MCF 10A (cell line): ENCODE data around the gene NANS. TPM values are rescaled to one million over a fixed set of nuclear protein-coding genes. Genes with fewer than 3 reads are reported as not detected.
"Not testable (repeated sequence)": the region's sequence is repeated elsewhere in the genome, so short reads cannot be mapped to it uniquely, and the experiment has no call there.

Source experiments
- BruUV-seq: library from RNA; stranded (reverse); fragments of 400-500 nt; replicated peaks from 2 replicates; lab custom pipeline; 2021; lab: Mats Ljungman, UMichigan
- CTCF ChIA-PET: fragments of 300-600 bp; sonication (Branson Sonifier 250); formaldehyde crosslinking; extraction: SDS; loops from one replicate; lab custom pipeline; 2021; ENCODE audit warnings: antibody characterized with exemption, inconsistent platforms; lab: Yijun Ruan, JAX
- POLR2A ChIA-PET: fragments of 300-600, 350-650 bp; sonication (Branson Sonifier 250); formaldehyde crosslinking; extraction: SDS; loops from one replicate; lab custom pipeline; 2020; ENCODE audit warnings: antibody characterized with exemption, inconsistent platforms; lab: Yijun Ruan, JAX
- DNase-seq: peaks from one replicate; pipeline ENCODE4 v3.0.0-alpha.2; 2018; ENCODE audit not compliant: unreplicated experiment
- H3K27ac Mint-ChIP-seq: one replicate; pipeline ENCODE4 v1.8.0; 2022; ENCODE audit warnings: mild to moderate bottlenecking, low read depth, mixed read lengths; ENCODE audit not compliant: unreplicated experiment
- H3K27me3 Mint-ChIP-seq: one replicate; pipeline ENCODE4 v1.8.0; 2022; ENCODE audit warnings: mixed read lengths; ENCODE audit not compliant: insufficient read depth, unreplicated experiment
- H3K36me3 Mint-ChIP-seq: one replicate; pipeline ENCODE4 v1.8.0; 2022; ENCODE audit warnings: mild to moderate bottlenecking, moderate library complexity, mixed read lengths; ENCODE audit not compliant: insufficient read depth, unreplicated experiment
- H3K4me1 Mint-ChIP-seq: one replicate; pipeline ENCODE4 v1.8.0; 2022; ENCODE audit warnings: mixed read lengths; ENCODE audit not compliant: insufficient read depth, unreplicated experiment
- H3K4me3 Mint-ChIP-seq: one replicate; pipeline ENCODE4 v1.8.0; 2022; ENCODE audit warnings: mild to moderate bottlenecking, moderate library complexity, mixed read lengths; ENCODE audit not compliant: unreplicated experiment
- H3K9me3 Mint-ChIP-seq: one replicate; pipeline ENCODE4 v1.8.0; 2022; ENCODE audit warnings: mixed read lengths; ENCODE audit not compliant: unreplicated experiment
- intact Hi-C: fragments of 100-400 bp; cut with micrococcal nuclease; formaldehyde crosslinking; loops from 2 replicates; pipeline ENCODE4 v1.14.1; 2022
- total RNA-seq: library from RNA; stranded (reverse); gene quantifications from 2 replicates; pipeline ENCODE4 v1.2.3, GENCODE V29; 2022
- TF ChIP-seq, protein P1 (sequence below): fragments of 200-600 bp; IDR thresholded peaks from one replicate; pipeline ENCODE4 v1.8.0; 2022; ENCODE audit warnings: antibody characterized with exemption, mild to moderate bottlenecking; ENCODE audit not compliant: unreplicated experiment

Gene NANS
- total RNA-seq, 1 experiment from 2014 or later, result 80.8 TPM

DNA sequence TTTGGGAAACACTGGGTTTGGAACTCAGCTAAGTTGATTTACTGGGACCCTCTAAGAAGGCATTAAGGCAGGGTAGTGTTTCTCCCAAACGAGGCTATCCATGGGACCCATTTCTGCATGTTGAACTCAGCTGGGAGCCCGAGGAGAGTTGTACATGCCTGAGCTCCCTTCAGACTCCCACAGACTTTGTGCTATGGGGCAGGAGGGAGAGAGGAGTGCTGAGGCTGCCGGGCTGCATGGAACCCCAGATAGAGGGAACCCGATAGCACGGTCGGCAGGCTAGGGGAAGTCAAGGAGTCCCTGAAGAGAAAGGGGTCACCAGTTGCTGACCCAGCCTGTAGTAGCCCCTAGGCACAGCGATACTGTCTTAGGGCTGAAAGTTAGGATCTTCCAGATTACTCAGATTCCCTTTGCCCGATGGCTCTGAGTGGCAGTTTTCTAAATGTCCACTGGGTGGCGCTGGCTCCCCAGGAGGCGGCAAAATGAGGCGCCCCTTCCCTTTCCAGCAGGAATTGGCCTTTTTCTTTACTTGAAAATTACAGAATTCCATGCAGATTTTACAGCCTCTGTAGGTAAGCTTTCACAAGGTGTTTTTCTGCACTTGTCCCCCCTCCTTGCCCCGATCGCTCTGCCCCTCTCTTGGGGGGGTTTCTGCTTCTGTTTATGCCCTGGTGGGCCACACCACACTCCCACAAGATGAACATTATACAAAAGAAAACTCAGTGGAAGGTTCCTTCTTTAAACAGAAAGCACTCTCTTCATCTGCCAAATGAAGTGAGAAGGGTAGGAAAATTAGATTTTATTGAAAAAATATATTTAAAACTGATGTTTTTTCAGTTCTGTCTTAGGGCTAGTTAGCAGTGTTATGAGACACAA lies 17.8 kb downstream of the NANS start:
- TF ChIP-seq, protein P1, sequence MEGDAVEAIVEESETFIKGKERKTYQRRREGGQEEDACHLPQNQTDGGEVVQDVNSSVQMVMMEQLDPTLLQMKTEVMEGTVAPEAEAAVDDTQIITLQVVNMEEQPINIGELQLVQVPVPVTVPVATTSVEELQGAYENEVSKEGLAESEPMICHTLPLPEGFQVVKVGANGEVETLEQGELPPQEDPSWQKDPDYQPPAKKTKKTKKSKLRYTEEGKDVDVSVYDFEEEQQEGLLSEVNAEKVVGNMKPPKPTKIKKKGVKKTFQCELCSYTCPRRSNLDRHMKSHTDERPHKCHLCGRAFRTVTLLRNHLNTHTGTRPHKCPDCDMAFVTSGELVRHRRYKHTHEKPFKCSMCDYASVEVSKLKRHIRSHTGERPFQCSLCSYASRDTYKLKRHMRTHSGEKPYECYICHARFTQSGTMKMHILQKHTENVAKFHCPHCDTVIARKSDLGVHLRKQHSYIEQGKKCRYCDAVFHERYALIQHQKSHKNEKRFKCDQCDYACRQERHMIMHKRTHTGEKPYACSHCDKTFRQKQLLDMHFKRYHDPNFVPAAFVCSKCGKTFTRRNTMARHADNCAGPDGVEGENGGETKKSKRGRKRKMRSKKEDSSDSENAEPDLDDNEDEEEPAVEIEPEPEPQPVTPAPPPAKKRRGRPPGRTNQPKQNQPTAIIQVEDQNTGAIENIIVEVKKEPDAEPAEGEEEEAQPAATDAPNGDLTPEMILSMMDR, result peak; percentile 90
- Mint-ChIP-seq H3K27ac (peak overlapping the region; percentile 61), H3K36me3 (peaks cover 24% of the 10 kb centered on the region), H3K9me3 (no peaks in the 10 kb centered on the region), H3K4me3 (no peak overlapping the region), H3K27me3 (no peaks in the 10 kb centered on the region), H3K4me1 (no peaks in the 10 kb centered on the region)
- BruUV-seq, result no TSS peak
- peak; percentile 64 for DNase-seq
- ChIA-PET POLR2A (interaction anchor here (1.7 kb wide), 1 partner anchor 182 kb away, joined by 9 read pairs; the partner anchor contains the start of gene TBC1D2), CTCF (interaction anchor here (0.5 to 3.4 kb wide), 45 partner anchors 9 to 267 kb away, joined by 3 to 18 read pairs (median 4); partner anchors contain the start of genes NANS, TRIM14 and TRMO)
- intact Hi-C loops, result loop anchor here (1.0 to 2.0 kb wide), 2 partner anchors 118 to 189 kb away; partner anchors contain the start of gene CORO2A

DNA sequence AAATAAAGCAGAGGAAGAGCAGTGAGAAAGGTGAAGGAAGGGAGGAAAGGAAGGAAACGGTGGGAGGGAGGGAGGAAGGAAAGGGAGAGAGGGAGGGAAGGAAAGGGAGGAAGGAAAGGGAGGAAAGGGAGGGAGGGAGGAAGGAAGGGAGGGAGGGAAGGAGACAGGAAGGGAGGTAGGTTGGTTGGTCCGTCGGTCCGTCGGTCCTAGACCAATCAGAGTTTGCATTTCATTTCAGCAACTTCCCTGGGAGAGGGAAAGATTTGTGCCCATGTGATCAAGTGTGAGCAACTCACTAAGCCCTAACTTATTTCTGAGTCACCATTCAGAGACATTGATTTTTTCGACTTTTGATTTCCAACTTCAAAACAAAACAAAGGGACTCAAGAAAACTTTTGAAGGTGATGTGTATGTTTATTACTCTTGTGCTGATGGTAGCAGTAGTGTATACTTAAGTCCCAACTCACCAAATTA lies 18.8 kb downstream of the NANS start:
- ChIA-PET POLR2A (interaction anchor here (0.9 to 1.7 kb wide), 2 partner anchors 43 to 181 kb away, joined by 3 to 9 read pairs; partner anchors contain the start of gene TBC1D2), CTCF (interaction anchor here (0.7 to 2.5 kb wide), 9 partner anchors 17 to 234 kb away, joined by 4 to 16 read pairs (median 7); partner anchors contain the start of gene TRIM14)
- peaks cover 29% of the 10 kb centered on the region for H3K36me3 Mint-ChIP-seq
- no peaks in the 10 kb centered on the region for H3K27me3 Mint-ChIP-seq
- intact Hi-C loops, result loop anchor here (2.0 kb wide), 1 partner anchor 117 kb away; the partner anchor contains the start of gene CORO2A
- H3K4me1 Mint-ChIP-seq, result no peaks in the 10 kb centered on the region
- no peak overlapping the region for H3K4me3 Mint-ChIP-seq
- peak overlapping the region; percentile 47 for H3K27ac Mint-ChIP-seq
- DNase-seq, result peak; percentile 68
- TF ChIP-seq, protein P1, result no peak
- H3K9me3 Mint-ChIP-seq, result no peaks in the 10 kb centered on the region
- no TSS peak for BruUV-seq

DNA sequence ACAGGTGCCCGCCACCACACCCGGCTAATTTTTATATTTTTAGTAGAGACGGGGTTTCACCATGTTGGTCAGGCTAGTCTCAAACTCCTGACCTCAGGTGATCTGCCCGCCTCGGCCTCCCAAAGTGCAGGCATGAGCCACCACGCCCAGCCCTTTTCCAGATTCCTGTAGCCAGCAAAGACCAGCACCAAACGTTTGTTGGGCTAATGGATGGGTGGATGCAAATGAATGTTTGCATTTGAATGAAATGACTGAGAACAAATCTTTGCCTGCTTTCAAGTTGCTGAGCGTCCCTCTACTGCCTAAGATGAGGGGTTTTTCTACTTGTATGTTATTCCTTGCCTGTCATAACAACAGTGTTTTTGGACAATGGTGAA lies 20.0 kb downstream of the NANS start:
- BruUV-seq, H3K27ac Mint-ChIP-seq, H3K27me3 Mint-ChIP-seq, intact Hi-C loops, DNase-seq, H3K4me1 Mint-ChIP-seq, H3K9me3 Mint-ChIP-seq, H3K4me3 Mint-ChIP-seq: not testable (repeated sequence)
- CTCF ChIA-PET, result interaction anchor here (0.6 to 1.5 kb wide), 3 partner anchors 18 to 188 kb away, joined by 3 to 5 read pairs (median 3); no protein-coding TSS in a partner anchor
- POLR2A ChIA-PET, result interaction anchor here (0.7 to 0.8 kb wide), 2 partner anchors 20 to 1656 kb away, joined by 3 read pairs; partner anchors contain the start of gene NANS
- H3K36me3 Mint-ChIP-seq, result peaks cover 31% of the 10 kb centered on the region

DNA sequence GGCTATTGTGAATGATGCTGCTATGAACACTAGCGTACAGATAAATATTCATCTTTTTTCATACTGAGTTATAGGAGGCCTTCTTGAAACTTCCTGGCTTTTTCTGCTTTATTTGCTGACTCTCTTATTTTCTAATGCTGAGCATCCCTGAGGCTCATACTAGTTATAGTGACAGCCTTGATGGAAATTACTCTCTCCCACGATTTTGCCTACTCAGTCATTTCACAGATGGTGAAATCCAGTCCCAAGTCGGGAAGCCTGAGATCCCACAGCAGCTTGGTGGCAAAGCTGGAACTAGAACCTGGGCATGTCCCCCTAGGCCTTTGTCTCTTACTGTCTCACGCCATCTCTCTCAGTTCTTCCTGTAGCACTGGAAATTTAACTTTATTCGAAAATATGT lies 22.4 kb downstream of the NANS start:
- no peak for DNase-seq
- TF ChIP-seq, protein P1, result no peak
- Mint-ChIP-seq H3K9me3 (no peaks in the 10 kb centered on the region), H3K4me1 (no peaks in the 10 kb centered on the region), H3K4me3 (no peak overlapping the region), H3K27me3 (no peaks in the 10 kb centered on the region), H3K27ac (no peak overlapping the region), H3K36me3 (peaks cover 54% of the 10 kb centered on the region)
- ChIA-PET POLR2A (interaction anchor here (0.7 to 1.0 kb wide), 2 partner anchors 47 to 157 kb away, joined by 3 read pairs; no protein-coding TSS in a partner anchor), CTCF (interaction anchor here (0.7 to 1.9 kb wide), 4 partner anchors 11 to 617 kb away, joined by 3 to 6 read pairs (median 3); partner anchors contain the start of gene TRIM14)
- BruUV-seq, result no TSS peak
- intact Hi-C loops, result no loop called here
